Natural killer cell (primary cell): Measurements from ENCODE around the gene KNCN. TPM values are rescaled to one million over a fixed set of nuclear protein-coding genes. Genes with fewer than 3 reads are reported as not detected.

ENCODE experiments used
- ATAC-seq, 3 donors: fragments of 150-1000 bp in 2 of 3; fragments of 200-7000 bp in 1 of 3; cut with Tn5 transposase; 1 replicate in 1 of 3; 2 replicates in 2 of 3; pipeline ENCODE4 v1.10.0; 2021; ENCODE audit warnings: mild to moderate bottlenecking in 2 of 3, moderate library complexity in 2 of 3
- DNase-seq, 2 donors: peaks; one replicate each; pipeline versions ENCODE4 v3.0.0 to v3.0.0-alpha.2; 2013 to 2021; ENCODE audit warnings: mixed read lengths in 1 of 2
- H3K27ac ChIP-seq: one replicate; pipeline ENCODE4 v1.5.1; 2013; ENCODE audit warnings: mild to moderate bottlenecking, low read length
- H3K27me3 ChIP-seq: one replicate; pipeline ENCODE4 v1.6.1; 2013; ENCODE audit warnings: low read length; ENCODE audit not compliant: control insufficient read depth, insufficient read depth
- H3K36me3 ChIP-seq: one replicate; pipeline ENCODE4 v1.6.1; 2013; ENCODE audit warnings: low read length; ENCODE audit not compliant: control insufficient read depth, insufficient read depth
- H3K4me1 ChIP-seq: one replicate; pipeline ENCODE4 v1.6.1; 2013; ENCODE audit warnings: low read length; ENCODE audit not compliant: control insufficient read depth, insufficient read depth
- H3K4me3 ChIP-seq: one replicate; pipeline ENCODE4 v1.5.1; 2013; ENCODE audit warnings: low read length
- H3K9me3 ChIP-seq: one replicate; pipeline ENCODE4 v1.6.1; 2013; ENCODE audit warnings: low read length; ENCODE audit not compliant: control insufficient read depth, insufficient read depth
- H3K27ac Mint-ChIP-seq, 2 donors: one replicate each; pipeline ENCODE4 v1.8.0; 2022; ENCODE audit warnings: mild to moderate bottlenecking in 2 of 2, mixed read lengths in 2 of 2, moderate library complexity in 1 of 2
- H3K27me3 Mint-ChIP-seq, 2 donors: one replicate each; pipeline ENCODE4 v1.8.0; 2022; ENCODE audit warnings: low read depth in 2 of 2, mixed read lengths in 2 of 2
- H3K36me3 Mint-ChIP-seq: one replicate; pipeline ENCODE4 v1.8.0; 2022; ENCODE audit warnings: mixed read lengths
- H3K4me1 Mint-ChIP-seq, 2 donors: one replicate each; pipeline ENCODE4 v1.8.0; 2022; ENCODE audit warnings: mixed read lengths in 2 of 2
- H3K4me3 Mint-ChIP-seq: one replicate; pipeline ENCODE4 v1.8.0; 2022; ENCODE audit warnings: mild to moderate bottlenecking, moderate library complexity, mixed read lengths
- H3K9me3 Mint-ChIP-seq, 2 donors: one replicate each; pipeline ENCODE4 v1.8.0; 2022; ENCODE audit warnings: mixed read lengths in 2 of 2
- CTCF ChIP-seq: fragments of 200-600 bp; IDR thresholded peaks from one replicate; pipeline ENCODE4 v1.8.0; 2022; ENCODE audit warnings: antibody characterized with exemption
- WGBS: methylation state at CpG from one replicate; pipeline ENCODE4 v1.1.7; 2013; ENCODE audit warnings: missing lambda C conversion rate; ENCODE audit not compliant: insufficient coverage; 5-methylcytosine and 5-hydroxymethylcytosine counted together
- intact Hi-C: fragments of 100-400 bp; cut with micrococcal nuclease; formaldehyde crosslinking; loops from one replicate; pipeline ENCODE4 v1.14.2; 2022
- total RNA-seq, 4 donors: library from RNA; stranded (reverse); fragments of 120-200 nt in 1 of 4; gene quantifications; one replicate each; pipeline versions ENCODE4 v1.2.3 to v1.2.4, GENCODE V29; 2013 to 2022

Gene KNCN
- total RNA-seq, 3 donors from 2014 or later (not counting 1 experiment from before 2014, with no cell fraction given), result 0.20 TPM; not detected in 2

DNA sequence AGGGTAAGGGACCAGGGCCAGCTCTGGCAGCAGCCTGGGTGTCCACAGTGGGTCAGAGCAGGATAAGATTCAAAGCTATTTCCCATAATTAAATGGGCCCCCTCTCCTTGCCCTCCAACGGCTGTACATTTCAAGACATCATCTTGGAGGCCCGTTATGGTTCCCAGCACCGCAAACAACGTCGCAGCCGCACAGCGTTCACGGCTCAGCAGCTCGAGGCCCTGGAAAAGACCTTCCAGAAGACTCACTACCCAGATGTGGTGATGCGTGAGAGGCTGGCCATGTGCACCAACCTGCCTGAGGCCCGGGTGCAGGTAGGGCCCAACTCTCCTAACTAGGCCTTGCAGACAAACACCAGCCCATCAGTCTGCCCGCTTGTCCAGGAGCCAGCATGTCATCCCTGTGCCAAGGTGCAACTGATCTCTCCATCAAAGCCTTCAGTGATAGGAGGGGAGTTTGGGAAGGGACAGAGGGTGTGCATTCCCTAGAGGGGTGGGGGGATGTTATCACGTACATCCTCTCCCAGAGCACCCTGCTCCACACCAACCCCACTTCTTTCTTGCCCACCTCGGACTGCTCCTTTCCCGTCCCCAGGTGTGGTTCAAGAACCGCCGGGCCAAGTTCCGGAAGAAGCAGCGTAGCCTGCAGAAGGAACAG lies 41.0 kb downstream of the KNCN start:
- Mint-ChIP-seq H3K9me3 (no peaks in the 10 kb centered on the region), H3K36me3 (no peaks in the 10 kb centered on the region), H3K27ac (no peak overlapping the region), H3K27me3 (peaks cover 0 to 3% of the 10 kb centered on the region in 2 donors), H3K4me1 (no peaks in the 10 kb centered on the region), H3K4me3 (no peak overlapping the region)
- DNase-seq (no peak), ATAC-seq (no peak)
- 92% methylated on average over 18 of the region's 19 CpGs for WGBS
- H3K36me3 ChIP-seq, result no peaks in the 10 kb centered on the region
- intact Hi-C loops, result no loop called here
- H3K27ac ChIP-seq, result no peak overlapping the region
- H3K4me1 ChIP-seq, result no peaks in the 10 kb centered on the region
- no peak overlapping the region for H3K4me3 ChIP-seq
- H3K27me3 ChIP-seq, result no peaks in the 10 kb centered on the region
- no peaks in the 10 kb centered on the region for H3K9me3 ChIP-seq
- no peak for TF ChIP-seq CTCF

- no peaks in the 10 kb centered on the region for H3K4me1 Mint-ChIP-seq
- H3K4me3 Mint-ChIP-seq, result no peak overlapping the region
- intact Hi-C loops, result no loop called here
- H3K27ac Mint-ChIP-seq, result no peak overlapping the region
- no peaks in the 10 kb centered on the region for H3K4me1 ChIP-seq
- no peak for DNase-seq
- no peak overlapping the region for H3K27ac ChIP-seq
- H3K36me3 ChIP-seq, result no peaks in the 10 kb centered on the region
- H3K9me3 Mint-ChIP-seq, result no peaks in the 10 kb centered on the region
- no peak overlapping the region for H3K4me3 ChIP-seq
- TF ChIP-seq CTCF, result no peak
- H3K9me3 ChIP-seq, result no peaks in the 10 kb centered on the region
- no peak for ATAC-seq
- H3K27me3 Mint-ChIP-seq, result peaks cover 0 to 3% of the 10 kb centered on the region in 2 donors
- no peaks in the 10 kb centered on the region for H3K27me3 ChIP-seq
- no peaks in the 10 kb centered on the region for H3K36me3 Mint-ChIP-seq
- 64% methylated on average over 4 of the region's 5 CpGs for WGBS
Observed at GRCh38 chr1:46508757-46509156, 42.7 kb downstream of the KNCN start.

DNA sequence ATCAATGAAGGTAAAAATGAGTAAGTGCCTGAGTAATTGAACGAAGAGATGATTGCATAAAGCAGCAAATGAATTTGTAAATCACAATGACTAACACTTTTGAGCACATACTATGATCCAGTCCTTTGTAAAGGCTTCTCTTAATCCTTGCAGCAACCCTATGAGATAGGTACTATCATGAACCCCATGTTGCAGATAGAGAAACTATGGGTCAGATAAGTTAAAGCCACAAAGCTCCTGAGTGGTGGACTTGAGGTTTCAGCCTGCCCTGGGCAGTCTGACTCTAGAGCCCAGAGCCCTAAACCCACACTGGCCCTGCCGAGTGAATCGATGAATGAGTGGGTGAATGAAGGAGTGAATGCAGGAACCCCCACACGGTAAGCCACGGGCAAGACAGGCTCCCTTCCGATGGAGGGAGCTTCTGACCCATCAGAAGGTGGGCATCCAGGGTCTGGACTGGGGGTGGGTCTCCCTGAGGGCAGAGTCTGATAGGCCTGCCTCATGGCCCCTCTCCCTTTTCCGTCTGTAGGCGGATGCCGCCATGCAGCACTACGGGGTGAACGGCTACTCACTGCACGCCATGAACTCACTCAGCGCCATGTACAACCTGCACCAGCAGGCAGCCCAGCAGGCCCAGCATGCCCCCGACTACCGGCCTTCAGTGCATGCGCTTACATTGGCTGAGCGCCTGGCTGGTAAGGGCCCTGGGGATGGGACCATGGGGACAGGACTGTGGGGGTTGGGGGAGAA lies 44.8 kb downstream of the KNCN start:
- Histone ChIP-seq H3K27me3 (no peaks in the 10 kb centered on the region), H3K4me3 (no peak overlapping the region)

More for the DNA sequence above, 44.8 kb downstream of the KNCN start:
- no peaks in the 10 kb centered on the region for H3K9me3 ChIP-seq
- Mint-ChIP-seq H3K4me1 (no peaks in the 10 kb centered on the region), H3K36me3 (no peaks in the 10 kb centered on the region), H3K27me3 (peaks cover 11 to 18% of the 10 kb centered on the region in 2 donors), H3K9me3 (no peaks in the 10 kb centered on the region), H3K27ac (no peak overlapping the region), H3K4me3 (no peak overlapping the region)
- no peaks in the 10 kb centered on the region for H3K36me3 ChIP-seq
- intact Hi-C loops, result no loop called here
- DNase-seq (no peak), ATAC-seq (no peak)
- no peaks in the 10 kb centered on the region for H3K4me1 ChIP-seq
- no peak overlapping the region for H3K27ac ChIP-seq
- no peak for TF ChIP-seq CTCF
- WGBS, result 82% methylated on average over 16 of the region's 17 CpGs
